ENCODE results near the gene CFTR.

DNA sequence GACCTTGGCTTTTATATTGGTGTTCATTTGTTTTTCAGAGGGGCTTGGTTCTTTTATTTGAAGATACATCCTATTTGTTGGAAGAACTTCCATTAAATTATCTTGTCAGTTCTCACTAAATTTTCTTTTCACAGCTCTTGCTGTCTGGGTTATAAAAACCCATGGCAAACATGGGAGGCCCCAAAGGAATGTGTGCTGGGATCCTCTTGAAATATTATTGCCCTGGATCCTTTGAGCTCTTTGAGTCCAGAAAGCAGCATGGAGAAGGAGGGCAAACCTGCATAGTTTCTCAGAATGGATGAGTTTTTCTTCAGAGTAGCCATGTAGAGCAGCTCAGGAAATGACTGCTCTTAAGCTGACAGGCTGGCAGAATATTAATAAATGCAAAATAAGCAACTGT lies 206.0 kb downstream of the CFTR start:
- TF ChIP-seq, protein P1, sequence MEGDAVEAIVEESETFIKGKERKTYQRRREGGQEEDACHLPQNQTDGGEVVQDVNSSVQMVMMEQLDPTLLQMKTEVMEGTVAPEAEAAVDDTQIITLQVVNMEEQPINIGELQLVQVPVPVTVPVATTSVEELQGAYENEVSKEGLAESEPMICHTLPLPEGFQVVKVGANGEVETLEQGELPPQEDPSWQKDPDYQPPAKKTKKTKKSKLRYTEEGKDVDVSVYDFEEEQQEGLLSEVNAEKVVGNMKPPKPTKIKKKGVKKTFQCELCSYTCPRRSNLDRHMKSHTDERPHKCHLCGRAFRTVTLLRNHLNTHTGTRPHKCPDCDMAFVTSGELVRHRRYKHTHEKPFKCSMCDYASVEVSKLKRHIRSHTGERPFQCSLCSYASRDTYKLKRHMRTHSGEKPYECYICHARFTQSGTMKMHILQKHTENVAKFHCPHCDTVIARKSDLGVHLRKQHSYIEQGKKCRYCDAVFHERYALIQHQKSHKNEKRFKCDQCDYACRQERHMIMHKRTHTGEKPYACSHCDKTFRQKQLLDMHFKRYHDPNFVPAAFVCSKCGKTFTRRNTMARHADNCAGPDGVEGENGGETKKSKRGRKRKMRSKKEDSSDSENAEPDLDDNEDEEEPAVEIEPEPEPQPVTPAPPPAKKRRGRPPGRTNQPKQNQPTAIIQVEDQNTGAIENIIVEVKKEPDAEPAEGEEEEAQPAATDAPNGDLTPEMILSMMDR (IDR thresholded peaks at IDR 0.05; ENCODE audit: low read length): no peak
- TF ChIP-seq EZH2 (IDR thresholded peaks at IDR 0.05; ENCODE audit: borderline replicate concordance, low read length): no peak

Measured in OCI-LY1 (cell line).